K562 (cell line): Measurements from ENCODE around the gene PBOV1. TPM values are rescaled to one million over a fixed set of nuclear protein-coding genes. Genes with fewer than 3 reads are reported as not detected.

Experiments used
- ATAC-seq: fragments of 200-7000 bp; cut with Tn5 transposase; 3 replicates; pipeline ENCODE4 v1.9.1; 2020; ENCODE audit warnings: moderate library complexity
- BruUV-seq: library from RNA; stranded (reverse); fragments of 400-500 nt; replicated peaks from 2 replicates; lab custom pipeline; 2021; lab: Mats Ljungman, UMichigan
- CTCF ChIA-PET: fragments of 300-600 bp; formaldehyde crosslinking; extraction: SDS; loops from one replicate; lab custom pipeline; 2021; ENCODE audit warnings: low intra/inter-chr PET ratio; lab: Yijun Ruan, JAX
- POLR2A ChIA-PET: fragments of 300-600, 350-650 bp; sonication (Branson Sonifier 250); formaldehyde crosslinking; extraction: SDS; loops from one replicate; lab custom pipeline; 2021; ENCODE audit warnings: antibody characterized with exemption, inconsistent platforms; lab: Yijun Ruan, JAX
- DNase-seq, 4 experiments: peaks; one replicate each; pipeline versions ENCODE4 v3.0.0 to v3.0.0-alpha.2; 2011 to 2018; ENCODE audit warnings: low spot score in 3 of 4, mixed read lengths in 3 of 4; ENCODE audit errors: extremely low read depth in 1 of 4
- FAIRE-seq: peaks from 2 replicates; lab custom pipeline; 2011; peaks lifted over from hg19 to GRCh38; lab: Jason Lieb, UNC
- H2AFZ ChIP-seq: 2 replicates; pipeline ENCODE4 v1.6.0; 2011; ENCODE audit warnings: low read depth, low read length, control low read depth, inconsistent platforms
- H3K27ac ChIP-seq: fragments of 200-600 bp; 3 replicates; pipeline ENCODE4 v1.8.0; 2011; ENCODE audit warnings: low read depth, mild to moderate bottlenecking, control low read depth, inconsistent platforms, low read length, moderate library complexity, mixed read lengths; ENCODE audit errors: extremely low read depth
- H3K27me3 ChIP-seq, 2 experiments: fragments of 300-600 bp in 1 of 2; 2 replicates in 1 of 2; 3 replicates in 1 of 2; pipeline versions ENCODE4 v1.6.0 to v1.8.0; 2011; ENCODE audit warnings: inconsistent platforms in 2 of 2, low read length in 2 of 2, mild to moderate bottlenecking in 1 of 2, mixed read lengths in 1 of 2, moderate library complexity in 1 of 2; ENCODE audit not compliant: control insufficient read depth in 2 of 2, insufficient read depth in 2 of 2
- H3K36me3 ChIP-seq: fragments of 300-600 bp; 3 replicates; pipeline ENCODE4 v1.8.0; 2011; ENCODE audit warnings: mild to moderate bottlenecking, low read length, inconsistent platforms; ENCODE audit not compliant: control insufficient read depth, insufficient read depth
- H3K4me1 ChIP-seq, 2 experiments: fragments of 200-600 bp in 1 of 2; replicated peaks in 1 of 2; 2 replicates in 1 of 2; 3 replicates in 1 of 2; pipeline versions ENCODE4 v1.5.1 to v1.8.0; 2011; ENCODE audit warnings: inconsistent platforms in 2 of 2, low read length in 2 of 2, mild to moderate bottlenecking in 1 of 2, mixed read lengths in 1 of 2, moderate library complexity in 1 of 2; ENCODE audit not compliant: control insufficient read depth in 2 of 2, insufficient read depth in 2 of 2
- H3K4me2 ChIP-seq: 2 replicates; pipeline ENCODE4 v1.6.1; 2011; ENCODE audit warnings: low read length, control low read depth, inconsistent platforms, mixed read lengths; ENCODE audit not compliant: insufficient read depth
- H3K4me3 ChIP-seq: fragments of 200-600 bp; sonication (generic), shearing (Covaris generic); 2 replicates; pipeline ENCODE4 v1.5.1; 2016; ENCODE audit warnings: control low read depth, inconsistent platforms
- H3K79me2 ChIP-seq: fragments of 200-600 bp; 3 replicates; pipeline ENCODE4 v1.8.0; 2011; ENCODE audit warnings: low read length, inconsistent platforms; ENCODE audit not compliant: control insufficient read depth, insufficient read depth
- H3K9ac ChIP-seq, 2 experiments: 2 replicates each; pipeline versions ENCODE4 v1.6.0 to v1.6.1; 2011; ENCODE audit warnings: low read depth in 2 of 2, low read length in 2 of 2, control low read depth in 1 of 2, inconsistent platforms in 1 of 2, mild to moderate bottlenecking in 1 of 2, mixed read lengths in 1 of 2; ENCODE audit not compliant: insufficient read depth in 1 of 2
- H3K9me1 ChIP-seq: one replicate; pipeline ENCODE4 v1.6.0; 2011; ENCODE audit warnings: inconsistent platforms, mild to moderate bottlenecking, low read length, moderate library complexity; ENCODE audit not compliant: control insufficient read depth, insufficient read depth
- H3K9me3 ChIP-seq: replicated peaks from 2 replicates; pipeline ENCODE4 v1.5.1; 2011; ENCODE audit warnings: low read depth, low read length, inconsistent platforms; ENCODE audit not compliant: control insufficient read depth, insufficient read depth
- H4K20me1 ChIP-seq: replicated peaks from 2 replicates; pipeline ENCODE4 v1.6.1; 2011; ENCODE audit warnings: low read length, inconsistent platforms, mixed read lengths; ENCODE audit not compliant: control insufficient read depth, insufficient read depth
- DNMT1 ChIP-seq: fragments of 450-650 bp; IDR thresholded peaks from 2 replicates; pipeline ENCODE4 v1.6.1; 2016; ENCODE audit warnings: antibody characterized with exemption, mild to moderate bottlenecking
- EP400 ChIP-seq: fragments of 450-650 bp; IDR thresholded peaks from 2 replicates; pipeline ENCODE4 v1.6.1; 2017; ENCODE audit warnings: antibody characterized with exemption, mild to moderate bottlenecking, moderate library complexity
- FOXK2 ChIP-seq, 2 experiments: fragments of 450-650 bp; IDR thresholded peaks in 1 of 2; conservative IDR thresholded peaks in 1 of 2; 2 replicates each; pipeline ENCODE4 v1.6.1; 2016; ENCODE audit warnings: low read depth in 2 of 2, mild to moderate bottlenecking in 1 of 2
- POLR3G ChIP-seq: IDR thresholded peaks from 2 replicates; pipeline ENCODE4 v1.6.1; 2011; ENCODE audit not compliant: insufficient read length, insufficient replicate concordance; ENCODE audit errors: extremely low read depth
- SNIP1 ChIP-seq: fragments of 450-650 bp; IDR thresholded peaks from 2 replicates; pipeline ENCODE4 v1.7.1; 2017; ENCODE audit warnings: low read depth, mild to moderate bottlenecking
- TEAD1 ChIP-seq, 2 experiments: fragments of 450-650 bp in 1 of 2; sonication (generic) in 1 of 2; formaldehyde crosslinking; IDR thresholded peaks; 2 replicates each; pipeline versions ENCODE4 v1.4.0 to v1.8.0; 2020 to 2022; ENCODE audit warnings: mild to moderate bottlenecking in 2 of 2, missing genetic modification reagents in 1 of 2
- ZFP36 ChIP-seq: fragments of 150-350 bp; IDR thresholded peaks from 2 replicates; pipeline ENCODE4 v1.6.1; 2018; ENCODE audit warnings: low read length, low read depth; ENCODE audit not compliant: partially characterized antibody
- WGBS: fragments of 100-300 bp; shearing (Covaris generic); methylation state at CpG from one replicate; pipeline ENCODE4 v1.1.6; 2016; ENCODE audit warnings: low coverage, mixed read lengths; ENCODE audit not compliant: insufficient coverage; ENCODE audit errors: missing lambda C conversion rate; 5-methylcytosine and 5-hydroxymethylcytosine counted together
- in situ Hi-C: fragments of 300-500 bp; cut with MboI; formaldehyde crosslinking; loops from 4 replicates; pipeline ENCODE4 v1.15.0; 2018; ENCODE audit warnings: inconsistent platforms, mixed read lengths
- intact Hi-C: fragments of 100-400 bp; cut with micrococcal nuclease; formaldehyde crosslinking; loops from 2 replicates; pipeline ENCODE4 v1.14.2; 2022
- polyA plus RNA-seq, 8 experiments: library from polyadenylated mRNA; depleted of rRNA in 4 of 8; stranded (reverse) in 5 of 8; unstranded in 3 of 8; fragments of >200 nt; fragmentation: Nextera tagmentation in 2 of 8; fragmentation: Illumina TruSeq in 1 of 8; extraction: Ambion mirVana in 2 of 8; extraction: Trizol in 1 of 8; gene quantifications; 2 replicates each; pipeline versions ENCODE4 v1.2.1 to v1.2.3, GENCODE V29; 2011 to 2014; ENCODE audit warnings: inconsistent platforms in 1 of 8, missing spikeins in 1 of 8
- total RNA-seq, 7 experiments: library from RNA; depleted of rRNA in 6 of 7; stranded (reverse); fragments of >200 nt in 6 of 7; fragmentation: Illumina TruSeq in 2 of 7; extraction: Trizol in 2 of 7; gene quantifications; 2 replicates each; pipeline versions ENCODE4 v1.2.1 to v1.2.3, GENCODE V29; 2011 to 2021; ENCODE audit warnings: low replicate concordance in 1 of 7
- TF ChIP-seq, protein P1 (sequence below): IDR thresholded peaks from 2 replicates; pipeline ENCODE4 v1.6.1; 2012; ENCODE audit warnings: low read depth, low read length, improper control_type of control experiment, borderline replicate concordance
- TF ChIP-seq, protein P2 (sequence below): fragments of 250-450 bp; sonication (Bioruptor Pico); IDR thresholded peaks from 2 replicates; pipeline ENCODE4 v1.4.0; 2020; ENCODE audit warnings: mild to moderate bottlenecking, moderate library complexity
- TF ChIP-seq, protein P3 (sequence below): fragments of 200-800 bp; sonication (Bioruptor generic); IDR thresholded peaks from 2 replicates; pipeline ENCODE4 v1.6.1; 2017; ENCODE audit warnings: missing genetic modification characterization, missing compliant biosample characterization

The PBOV1 gene
- total and polyA plus RNA-seq, 9 of the 15 experiments (the other 6 are each of a cell fraction or from before 2014, with no cell fraction given), result not detected

DNA sequence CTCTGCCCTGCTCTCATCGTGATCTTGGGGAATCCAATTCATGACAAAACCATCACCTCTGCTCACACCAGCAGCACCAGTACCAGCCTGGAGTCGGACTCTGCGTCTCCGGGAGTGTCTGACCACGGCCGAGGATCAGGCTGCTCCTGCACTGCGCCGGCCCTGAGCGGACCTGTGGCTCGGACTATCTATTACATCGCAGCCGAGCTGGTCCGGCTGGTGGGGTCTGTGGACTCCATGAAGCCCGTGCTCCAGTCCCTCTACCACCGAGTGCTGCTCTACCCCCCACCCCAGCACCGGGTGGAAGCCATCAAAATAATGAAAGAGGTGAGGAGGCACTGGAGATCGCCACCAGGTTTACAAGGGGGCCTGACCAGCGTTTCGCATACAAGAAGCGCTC lies 37.2 kb upstream of the PBOV1 start:
- WGBS, result under 1% methylated on average over 20 of the region's 20 CpGs

DNA sequence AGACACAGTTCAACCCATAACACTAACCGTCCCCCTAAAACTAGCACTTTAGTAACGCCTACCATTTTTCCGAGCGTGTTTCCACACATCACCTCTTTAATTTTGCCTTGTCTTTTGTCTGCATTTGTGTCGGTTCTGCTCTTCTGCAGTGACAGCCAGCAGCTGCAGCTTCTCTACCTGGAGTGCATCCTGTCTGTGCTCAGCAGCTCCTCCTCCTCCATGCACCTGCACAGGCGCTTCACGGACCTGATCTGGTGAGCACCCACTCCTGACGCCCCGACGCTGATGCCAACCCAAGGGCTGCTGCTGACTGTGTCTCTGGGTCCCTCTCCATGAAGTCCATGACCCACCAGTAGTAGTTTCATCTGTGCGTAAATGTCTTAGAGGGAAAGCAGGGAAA lies 35.4 kb upstream of the PBOV1 start:
- H4K20me1 ChIP-seq, result no peaks in the 10 kb centered on the region
- H3K4me2 ChIP-seq, result no peak overlapping the region
- no peaks in the 10 kb centered on the region for H3K36me3 ChIP-seq
- H3K9me3 ChIP-seq, result no peaks in the 10 kb centered on the region
- no peak overlapping the region for H3K9ac ChIP-seq
- H3K79me2 ChIP-seq, result no peaks in the 10 kb centered on the region
- H3K27me3 ChIP-seq, result peaks cover 18 to 31% of the 10 kb centered on the region in 2 experiments
- BruUV-seq, result no TSS peak
- POLR2A ChIA-PET, result no interaction called here
- H3K9me1 ChIP-seq, result no peaks in the 10 kb centered on the region
- DNase-seq (no peak), ATAC-seq (no peak), FAIRE-seq (no peak)
- intact Hi-C loops, result no loop called here
- under 1% methylated on average over 11 of the region's 11 CpGs for WGBS
- in situ Hi-C loops, result no loop called here
- 0 out of 5 replicates have a peak, but pooled peaks cover 0 to 2% of the 10 kb centered on the region in 2 experiments for H3K4me1 ChIP-seq
- no peak overlapping the region for H3K4me3 ChIP-seq
- no peak overlapping the region for H2AFZ ChIP-seq
- no peak overlapping the region for H3K27ac ChIP-seq
- CTCF ChIA-PET, result no interaction called here
- TF ChIP-seq, protein P1, sequence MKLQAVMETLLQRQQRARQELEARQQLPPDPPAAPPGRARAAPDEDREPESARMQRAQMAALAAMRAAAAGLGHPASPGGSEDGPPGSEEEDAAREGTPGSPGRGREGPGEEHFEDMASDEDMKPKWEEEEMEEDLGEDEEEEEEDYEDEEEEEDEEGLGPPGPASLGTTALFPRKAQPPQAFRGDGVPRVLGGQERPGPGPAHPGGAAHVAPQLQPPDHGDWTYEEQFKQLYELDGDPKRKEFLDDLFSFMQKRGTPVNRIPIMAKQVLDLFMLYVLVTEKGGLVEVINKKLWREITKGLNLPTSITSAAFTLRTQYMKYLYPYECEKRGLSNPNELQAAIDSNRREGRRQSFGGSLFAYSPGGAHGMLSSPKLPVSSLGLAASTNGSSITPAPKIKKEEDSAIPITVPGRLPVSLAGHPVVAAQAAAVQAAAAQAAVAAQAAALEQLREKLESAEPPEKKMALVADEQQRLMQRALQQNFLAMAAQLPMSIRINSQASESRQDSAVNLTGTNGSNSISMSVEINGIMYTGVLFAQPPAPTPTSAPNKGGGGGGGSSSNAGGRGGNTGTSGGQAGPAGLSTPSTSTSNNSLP, result no peak
- TF ChIP-seq SNIP1 (no peak), EP400 (no peak), FOXK2 (conservative IDR thresholded peaks at IDR 0.05 in 1 of 2, IDR thresholded peaks at IDR 0.05 in 1 of 2; ENCODE audit: low read depth in 2 of 2) (no peak), POLR3G (no peak), TEAD1 (CRISPR knock-in tag; IDR thresholded peaks at IDR 0.05) (no peak), ZFP36 (no peak)
- TF ChIP-seq, protein P2, sequence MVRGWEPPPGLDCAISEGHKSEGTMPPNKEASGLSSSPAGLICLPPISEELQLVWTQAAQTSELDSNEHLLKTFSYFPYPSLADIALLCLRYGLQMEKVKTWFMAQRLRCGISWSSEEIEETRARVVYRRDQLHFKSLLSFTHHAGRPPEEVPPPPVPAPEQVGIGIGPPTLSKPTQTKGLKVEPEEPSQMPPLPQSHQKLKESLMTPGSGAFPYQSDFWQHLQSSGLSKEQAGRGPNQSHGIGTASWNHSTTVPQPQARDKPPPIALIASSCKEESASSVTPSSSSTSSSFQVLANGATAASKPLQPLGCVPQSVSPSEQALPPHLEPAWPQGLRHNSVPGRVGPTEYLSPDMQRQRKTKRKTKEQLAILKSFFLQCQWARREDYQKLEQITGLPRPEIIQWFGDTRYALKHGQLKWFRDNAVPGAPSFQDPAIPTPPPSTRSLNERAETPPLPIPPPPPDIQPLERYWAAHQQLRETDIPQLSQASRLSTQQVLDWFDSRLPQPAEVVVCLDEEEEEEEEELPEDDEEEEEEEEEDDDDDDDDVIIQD (CRISPR knock-in tag), result no peak

More for the DNA sequence above, 37.2 kb upstream of the PBOV1 start:
- no peak overlapping the region for H3K4me2 ChIP-seq
- H3K4me1 ChIP-seq, result 0 out of 5 replicates have a peak, but pooled peaks cover 0 to 2% of the 10 kb centered on the region in 2 experiments
- no peaks in the 10 kb centered on the region for H3K9me3 ChIP-seq
- H2AFZ ChIP-seq, result no peak overlapping the region
- H3K9me1 ChIP-seq, result no peaks in the 10 kb centered on the region
- H4K20me1 ChIP-seq, result no peaks in the 10 kb centered on the region
- peak; percentile 57; the same call in 2 of the 3 replicates for ATAC-seq
- H3K79me2 ChIP-seq, result no peaks in the 10 kb centered on the region
- H3K27ac ChIP-seq, result no peak overlapping the region
- ChIA-PET CTCF (no interaction called here), POLR2A (no interaction called here)
- DNase-seq, result no peak
- in situ Hi-C loops, result no loop called here
- H3K9ac ChIP-seq, result no peak overlapping the region
- intact Hi-C loops, result no loop called here
- no peak for FAIRE-seq
- BruUV-seq, result no TSS peak
- peaks cover 18 to 31% of the 10 kb centered on the region in 2 experiments for H3K27me3 ChIP-seq
- no peaks in the 10 kb centered on the region for H3K36me3 ChIP-seq
- TF ChIP-seq, protein P3, sequence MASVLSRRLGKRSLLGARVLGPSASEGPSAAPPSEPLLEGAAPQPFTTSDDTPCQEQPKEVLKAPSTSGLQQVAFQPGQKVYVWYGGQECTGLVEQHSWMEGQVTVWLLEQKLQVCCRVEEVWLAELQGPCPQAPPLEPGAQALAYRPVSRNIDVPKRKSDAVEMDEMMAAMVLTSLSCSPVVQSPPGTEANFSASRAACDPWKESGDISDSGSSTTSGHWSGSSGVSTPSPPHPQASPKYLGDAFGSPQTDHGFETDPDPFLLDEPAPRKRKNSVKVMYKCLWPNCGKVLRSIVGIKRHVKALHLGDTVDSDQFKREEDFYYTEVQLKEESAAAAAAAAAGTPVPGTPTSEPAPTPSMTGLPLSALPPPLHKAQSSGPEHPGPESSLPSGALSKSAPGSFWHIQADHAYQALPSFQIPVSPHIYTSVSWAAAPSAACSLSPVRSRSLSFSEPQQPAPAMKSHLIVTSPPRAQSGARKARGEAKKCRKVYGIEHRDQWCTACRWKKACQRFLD (CRISPR knock-in tag), result no peak
- TF ChIP-seq DNMT1, result no peak
- H3K4me3 ChIP-seq, result no peak overlapping the region
